ENCODE results near the gene SKIC3. TPM values are rescaled to one million over a fixed set of nuclear protein-coding genes. Genes with fewer than 3 reads are reported as not detected.

Gene SKIC3
- total RNA-seq, 1 donor from 2014 or later, result 74.9 TPM

DNA sequence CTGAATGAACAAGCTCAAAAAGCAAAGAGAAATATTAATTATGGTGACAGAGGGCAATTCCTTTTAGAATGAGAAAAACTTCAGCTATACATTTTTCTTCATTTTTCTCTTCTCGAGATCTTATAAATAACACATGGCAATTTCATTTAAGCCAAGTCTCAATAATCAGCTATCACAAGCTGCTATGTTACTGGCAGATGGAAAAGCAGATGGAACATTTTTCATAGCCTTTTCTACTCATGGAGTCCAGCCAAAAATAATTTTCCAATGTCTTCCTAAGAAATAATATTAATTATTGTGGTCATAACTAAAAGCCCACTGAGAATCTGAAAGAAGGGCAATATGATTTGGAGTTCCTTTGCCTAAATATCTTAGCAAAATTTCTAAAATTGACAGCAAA lies 35.6 kb downstream of the SKIC3 start:
- TF ChIP-seq, protein P1, sequence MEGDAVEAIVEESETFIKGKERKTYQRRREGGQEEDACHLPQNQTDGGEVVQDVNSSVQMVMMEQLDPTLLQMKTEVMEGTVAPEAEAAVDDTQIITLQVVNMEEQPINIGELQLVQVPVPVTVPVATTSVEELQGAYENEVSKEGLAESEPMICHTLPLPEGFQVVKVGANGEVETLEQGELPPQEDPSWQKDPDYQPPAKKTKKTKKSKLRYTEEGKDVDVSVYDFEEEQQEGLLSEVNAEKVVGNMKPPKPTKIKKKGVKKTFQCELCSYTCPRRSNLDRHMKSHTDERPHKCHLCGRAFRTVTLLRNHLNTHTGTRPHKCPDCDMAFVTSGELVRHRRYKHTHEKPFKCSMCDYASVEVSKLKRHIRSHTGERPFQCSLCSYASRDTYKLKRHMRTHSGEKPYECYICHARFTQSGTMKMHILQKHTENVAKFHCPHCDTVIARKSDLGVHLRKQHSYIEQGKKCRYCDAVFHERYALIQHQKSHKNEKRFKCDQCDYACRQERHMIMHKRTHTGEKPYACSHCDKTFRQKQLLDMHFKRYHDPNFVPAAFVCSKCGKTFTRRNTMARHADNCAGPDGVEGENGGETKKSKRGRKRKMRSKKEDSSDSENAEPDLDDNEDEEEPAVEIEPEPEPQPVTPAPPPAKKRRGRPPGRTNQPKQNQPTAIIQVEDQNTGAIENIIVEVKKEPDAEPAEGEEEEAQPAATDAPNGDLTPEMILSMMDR (IDR thresholded peaks at IDR 0.05; ENCODE audit: insufficient read depth, low read length, poor library complexity, severe bottlenecking), result no peak
- no peak for DNase-seq (ENCODE audit: low read depth)
- no peak overlapping the region for H3K4me3 ChIP-seq (ENCODE audit: low read depth, low read length)
- no peaks in the 10 kb centered on the region for H3K27me3 ChIP-seq (ENCODE audit: control insufficient read depth, insufficient read depth, low read length)
- peaks cover 1% of the 10 kb centered on the region for H3K36me3 ChIP-seq (ENCODE audit: control insufficient read depth, insufficient read depth, low read length)

DNA sequence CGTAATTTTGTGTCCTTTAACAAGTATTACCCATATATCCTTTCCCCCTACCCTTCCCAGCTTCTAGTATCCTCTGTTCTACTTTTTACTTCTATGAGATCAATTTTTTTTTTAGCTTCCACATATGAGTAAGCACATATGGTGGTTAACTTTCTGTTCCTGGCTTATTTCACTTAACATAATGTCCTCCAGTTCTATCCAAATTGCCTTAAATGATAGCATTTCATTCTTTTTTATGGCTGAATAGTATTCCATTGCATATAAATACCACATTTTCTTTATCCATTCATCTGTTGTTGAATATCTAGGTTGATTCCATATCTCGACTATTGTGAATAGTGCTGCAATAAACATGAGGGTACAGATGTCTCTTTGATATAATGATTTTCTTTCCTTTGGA lies 36.4 kb downstream of the SKIC3 start:
- TF ChIP-seq, protein P1 (IDR thresholded peaks at IDR 0.05; ENCODE audit: insufficient read depth, low read length, poor library complexity, severe bottlenecking), result no peak
- Histone ChIP-seq H3K36me3 (ENCODE audit: control insufficient read depth, insufficient read depth, low read length) (peaks cover 1% of the 10 kb centered on the region), H3K4me3 (ENCODE audit: low read depth, low read length) (no peak overlapping the region), H3K27me3 (ENCODE audit: control insufficient read depth, insufficient read depth, low read length) (no peaks in the 10 kb centered on the region)
- no peak for DNase-seq (ENCODE audit: low read depth)

DNA sequence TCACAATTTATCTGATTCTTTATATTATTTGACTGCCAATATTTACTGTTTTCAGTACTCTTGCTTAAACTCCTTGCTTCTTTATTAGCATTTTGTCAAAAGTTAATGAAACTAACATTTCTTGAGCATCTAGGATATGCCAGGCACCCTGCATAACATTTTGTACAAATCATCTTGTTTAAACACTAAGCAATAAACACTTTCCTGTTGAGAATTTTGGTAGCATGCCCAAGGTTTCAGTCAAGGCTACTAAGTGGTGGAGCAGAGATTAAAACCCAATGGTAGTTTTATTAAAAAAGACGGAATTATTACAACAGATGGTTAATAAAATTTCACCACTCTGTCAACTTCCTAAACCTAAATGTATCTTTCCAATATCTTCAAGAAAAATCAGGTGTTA lies 43.2 kb downstream of the SKIC3 start:
- Histone ChIP-seq H3K27me3 (ENCODE audit: control insufficient read depth, insufficient read depth, low read length) (no peaks in the 10 kb centered on the region), H3K36me3 (ENCODE audit: control insufficient read depth, insufficient read depth, low read length) (no peaks in the 10 kb centered on the region), H3K4me3 (ENCODE audit: low read depth, low read length) (no peak overlapping the region)
- TF ChIP-seq, protein P1 (IDR thresholded peaks at IDR 0.05; ENCODE audit: insufficient read depth, low read length, poor library complexity, severe bottlenecking), result no peak
- DNase-seq (ENCODE audit: low read depth), result no peak

DNA sequence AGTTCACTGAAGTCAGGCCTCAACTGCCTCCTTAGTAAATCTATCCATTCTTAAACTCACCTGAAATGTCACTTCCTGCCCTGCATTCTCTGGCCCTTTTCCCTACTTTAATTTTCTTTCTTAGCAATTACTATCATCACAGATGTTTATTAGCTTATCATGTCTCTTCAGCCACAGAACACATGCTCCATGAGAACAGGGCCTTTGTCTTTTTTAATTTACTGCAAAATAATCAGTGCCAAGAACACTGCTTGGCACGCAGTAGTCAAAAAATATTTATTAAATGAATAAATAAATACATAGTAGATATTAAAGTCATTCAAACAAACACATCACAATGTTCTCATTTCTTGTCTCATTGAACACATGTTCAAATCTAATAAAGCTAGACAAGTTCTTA lies 46.2 kb downstream of the SKIC3 start:
- Histone ChIP-seq H3K4me3 (ENCODE audit: low read depth, low read length) (no peak overlapping the region), H3K27me3 (ENCODE audit: control insufficient read depth, insufficient read depth, low read length) (no peaks in the 10 kb centered on the region), H3K36me3 (ENCODE audit: control insufficient read depth, insufficient read depth, low read length) (no peaks in the 10 kb centered on the region)
- DNase-seq (ENCODE audit: low read depth), result no peak
- TF ChIP-seq, protein P1 (IDR thresholded peaks at IDR 0.05; ENCODE audit: insufficient read depth, low read length, poor library complexity, severe bottlenecking), result no peak

Other genes with a start within 250 kb of the SKIC3 start
- 0.75 TPM in 1 of 2 replicates, not detected in the other for gene FAM81B, start 163.6 kb downstream of the SKIC3 start, total RNA-seq
- 6.7 and 8.2 TPM in 2 replicates for gene ARSK, start 124 bp upstream of the SKIC3 start, total RNA-seq
- gene GPR150, start 65.1 kb upstream of the SKIC3 start, total RNA-seq, result 0.25 TPM in 1 of 2 replicates, not detected in the other
- 0.21 and 0.41 TPM in 2 replicates for gene RFESD, start 91.8 kb upstream of the SKIC3 start, total RNA-seq
- gene SPATA9, start 128.0 kb upstream of the SKIC3 start, total RNA-seq, result not detected in 2 replicates
- gene RHOBTB3, start 176.4 kb upstream of the SKIC3 start, total RNA-seq, result 68.4 and 93.5 TPM in 2 replicates